NCI-H2107 (cell line): ENCODE results near the gene TIGD6.
"Not testable (repeated sequence)": the region's sequence is repeated elsewhere in the genome, so short reads cannot be mapped to it uniquely, and the experiment has no call there.

Experiments
- DNase-seq: peaks from one replicate; lab custom pipeline; 2025; lab: John Stamatoyannopoulos, UW

Gene TIGD6

DNA sequence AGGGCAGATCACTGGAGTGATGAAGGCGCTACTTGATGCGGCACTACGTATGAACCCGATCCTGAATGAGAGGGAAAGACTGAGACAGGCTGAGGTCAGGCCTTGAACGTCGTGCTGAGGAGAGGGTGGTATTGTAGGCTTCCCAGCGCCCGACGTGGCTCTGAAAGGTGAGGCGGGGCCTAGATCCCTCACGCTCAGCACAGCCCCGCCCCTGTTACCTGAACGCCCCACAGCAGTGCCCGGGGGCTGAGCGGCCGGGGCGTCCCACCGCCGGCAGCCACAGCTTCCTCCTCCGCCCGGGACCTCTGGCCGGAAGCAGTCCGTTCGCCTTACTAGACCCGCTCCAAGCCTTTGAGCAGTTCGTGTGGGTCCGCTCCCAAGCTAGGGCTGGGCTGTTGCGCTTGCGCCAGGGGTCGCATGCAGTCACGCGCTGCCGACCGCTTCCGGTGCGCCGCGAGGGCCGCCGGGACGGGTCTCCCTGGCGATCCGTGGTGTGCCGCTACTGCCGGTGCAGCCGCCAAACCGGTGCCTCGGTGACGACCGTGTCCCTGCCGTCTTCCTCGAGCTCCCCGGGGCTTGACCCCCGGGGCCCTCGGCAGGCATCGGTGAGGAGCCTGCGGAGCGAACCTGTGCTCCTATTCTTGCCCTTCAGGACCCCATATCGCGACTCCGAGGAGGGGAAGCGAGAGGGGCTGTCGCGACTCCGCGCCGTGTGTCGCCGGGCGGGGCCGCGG, at the start of gene TIGD6, which contains the start of gene HMGXB3:
Gene TIGD6 (minus strand): TSS at position 399 of the 734 bp plus-strand sequence. CDS start 4,306 bp downstream, outside the sequence.
Gene HMGXB3 (plus strand): TSS at position 484 of the 734 bp plus-strand sequence. CDS start 4,114 bp downstream, outside the sequence.
- DNase-seq, result peak; percentile 44

DNA sequence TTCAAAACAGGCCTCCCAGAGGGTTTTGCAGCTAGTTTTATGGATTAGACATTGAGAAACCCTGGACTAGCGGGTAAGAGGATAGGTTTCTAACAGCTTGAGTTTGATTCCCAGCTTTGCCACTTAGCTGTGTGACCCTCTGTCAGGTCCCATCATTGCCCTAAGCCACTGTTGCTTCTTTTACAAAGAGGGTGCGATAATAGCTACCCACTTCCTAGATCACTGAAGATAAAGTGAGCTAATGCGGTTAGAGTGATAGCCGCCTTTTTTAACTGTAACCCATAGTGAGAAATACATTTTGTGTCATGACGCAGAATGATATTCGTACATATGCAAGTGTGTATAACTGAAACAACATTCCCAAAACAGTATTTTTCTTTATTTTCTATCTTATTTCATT, 45.6 kb upstream of the TIGD6 start:
- DNase-seq, result no peak

DNA sequence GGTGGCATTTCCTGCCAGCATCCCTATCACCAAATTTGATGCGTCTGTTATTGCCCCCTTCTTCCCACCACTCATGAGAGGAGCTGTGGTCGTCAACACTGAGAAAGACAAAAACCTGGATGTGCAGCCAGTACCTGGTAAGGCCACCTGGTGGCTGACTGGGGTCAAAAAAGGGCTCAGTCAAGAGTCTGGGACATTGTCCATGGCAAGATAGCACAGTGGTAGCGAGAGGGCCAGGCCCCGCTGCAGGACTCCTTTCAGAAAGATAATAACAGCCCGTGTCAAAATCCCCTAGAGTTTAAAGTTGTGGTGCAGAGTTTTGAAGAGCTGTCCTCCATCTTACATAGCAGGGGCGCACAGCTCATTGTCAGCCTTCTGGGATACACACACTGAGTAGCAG, 45.1 kb upstream of the TIGD6 start:
- no peak for DNase-seq

DNA sequence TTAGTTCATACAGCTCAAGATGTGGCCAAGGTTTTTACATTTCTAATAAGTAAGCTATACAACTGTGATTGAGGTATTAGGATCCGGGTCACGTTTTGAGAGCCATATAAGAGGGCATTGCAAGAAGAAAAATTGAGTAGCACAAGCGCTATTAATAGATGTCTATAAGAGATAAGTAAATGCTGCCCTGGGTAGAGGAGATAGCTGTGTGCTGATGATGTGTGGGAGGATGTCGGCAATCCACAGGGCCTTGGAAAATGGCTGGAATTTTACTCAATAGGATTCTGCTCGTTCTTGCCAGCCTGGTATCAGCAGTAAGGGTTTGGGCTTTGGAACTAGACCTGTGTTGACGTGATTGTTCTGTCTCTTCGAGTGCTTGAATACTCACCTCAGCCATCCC, 44.3 kb upstream of the TIGD6 start:
- no peak for DNase-seq

DNA sequence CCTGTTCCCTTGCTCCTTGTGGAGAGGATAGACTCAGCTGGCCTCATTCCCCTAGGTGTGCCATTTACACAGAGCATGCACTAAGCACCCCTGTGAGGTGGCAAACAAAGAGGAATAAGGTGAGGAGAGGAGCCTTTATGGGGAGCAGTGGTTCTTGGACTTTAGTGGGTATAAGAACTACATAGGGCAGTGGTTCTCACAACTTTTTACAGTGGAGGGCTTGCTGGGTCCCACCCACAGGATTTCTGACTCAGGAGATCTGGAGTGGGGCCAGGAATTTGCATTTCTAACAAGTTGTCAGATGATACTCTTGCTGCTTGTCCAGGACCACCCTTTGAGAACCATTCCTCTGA, 43.9 kb upstream of the TIGD6 start:
- no peak for DNase-seq

DNA sequence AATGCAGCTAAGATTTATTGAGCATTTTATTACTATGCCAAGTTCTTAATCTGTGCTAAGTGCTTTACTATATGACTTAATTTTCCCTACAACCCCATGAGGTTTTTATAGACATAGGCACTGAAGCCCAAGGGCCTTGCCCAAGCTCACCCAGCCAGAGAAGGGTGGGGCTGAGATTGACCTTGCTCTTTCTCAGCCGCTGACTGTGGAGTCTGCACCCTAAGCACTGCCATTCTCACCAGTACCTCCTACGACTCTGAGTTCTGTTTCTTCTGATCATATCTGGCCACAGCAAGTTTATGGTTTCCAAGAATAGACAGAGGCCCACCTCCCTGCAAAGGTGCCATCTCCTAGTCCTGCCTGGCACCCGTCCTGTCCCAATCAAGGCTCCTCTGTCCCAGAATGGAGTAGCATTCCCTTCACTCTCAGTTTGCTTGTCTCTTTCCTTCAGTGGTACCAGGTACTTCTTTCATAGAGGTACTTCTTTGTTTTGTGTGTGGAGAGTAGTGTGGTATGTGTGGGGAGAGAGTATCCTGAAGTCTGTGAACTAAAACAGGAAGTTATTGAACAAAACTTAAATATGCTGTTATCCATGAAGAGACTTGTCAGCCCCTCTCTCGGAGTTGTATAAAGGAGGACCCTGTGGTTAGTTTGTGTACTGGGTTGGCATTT, 43.3 kb upstream of the TIGD6 start:
- DNase-seq, result no peak

DNA sequence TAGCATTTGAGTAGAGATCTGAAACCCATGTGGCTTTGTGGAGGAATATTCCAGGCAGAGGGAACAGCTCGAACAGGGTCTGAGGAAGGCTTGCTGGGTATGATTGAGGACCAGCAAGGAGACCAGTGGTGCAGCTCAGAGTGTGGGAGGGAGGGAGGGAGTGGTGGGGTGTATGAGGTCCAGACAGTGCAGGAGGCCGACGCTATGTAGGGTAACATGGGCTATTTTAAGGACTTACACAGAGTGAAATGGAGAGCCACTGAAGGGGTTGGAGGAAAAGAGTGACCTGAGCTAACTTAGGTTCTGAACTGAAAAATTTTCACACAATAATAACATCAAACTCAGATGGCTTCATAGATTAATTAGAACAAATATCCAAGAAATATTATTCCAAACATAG, 42.0 kb upstream of the TIGD6 start:
- no peak for DNase-seq

DNA sequence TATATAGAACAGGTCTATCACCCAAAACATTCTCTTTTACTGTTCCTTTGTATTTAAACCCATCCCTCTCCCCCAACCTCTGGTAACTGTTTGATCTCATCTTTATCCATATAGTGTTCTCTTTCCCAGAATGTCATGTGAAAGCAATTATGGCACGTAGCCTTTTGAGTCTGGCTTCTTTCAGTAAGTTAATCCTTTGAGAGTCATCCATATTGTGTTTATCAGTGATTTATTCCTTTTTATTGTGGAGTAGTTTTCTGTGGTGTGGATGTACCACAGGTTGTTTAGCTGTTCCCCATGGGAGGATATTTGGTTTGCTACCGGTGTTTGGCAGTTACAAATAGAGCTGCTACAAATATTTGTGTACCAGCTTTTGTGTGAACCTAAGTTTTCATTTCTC, 38.1 kb upstream of the TIGD6 start:
- no peak for DNase-seq

DNA sequence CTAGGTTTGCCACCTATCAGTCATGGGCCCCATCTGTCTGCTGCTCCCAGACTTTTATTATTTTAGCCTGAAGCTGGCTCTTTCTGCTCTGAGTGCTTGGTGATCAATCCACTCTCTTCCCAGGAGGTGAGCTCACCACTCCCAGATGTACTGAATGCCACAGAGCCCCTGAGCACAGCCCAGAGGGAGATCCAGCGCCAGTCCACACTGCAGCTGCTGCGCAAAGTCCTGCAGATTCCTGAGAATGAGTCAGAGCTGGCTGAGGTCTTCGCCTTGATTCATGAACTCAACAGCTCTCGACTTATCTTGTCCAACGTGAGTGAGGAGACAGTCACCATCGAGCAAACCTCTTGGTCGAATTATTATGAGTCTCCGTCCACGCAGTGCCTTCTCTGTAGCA, 36.1 kb upstream of the TIGD6 start:
- DNase-seq, result no peak

DNA sequence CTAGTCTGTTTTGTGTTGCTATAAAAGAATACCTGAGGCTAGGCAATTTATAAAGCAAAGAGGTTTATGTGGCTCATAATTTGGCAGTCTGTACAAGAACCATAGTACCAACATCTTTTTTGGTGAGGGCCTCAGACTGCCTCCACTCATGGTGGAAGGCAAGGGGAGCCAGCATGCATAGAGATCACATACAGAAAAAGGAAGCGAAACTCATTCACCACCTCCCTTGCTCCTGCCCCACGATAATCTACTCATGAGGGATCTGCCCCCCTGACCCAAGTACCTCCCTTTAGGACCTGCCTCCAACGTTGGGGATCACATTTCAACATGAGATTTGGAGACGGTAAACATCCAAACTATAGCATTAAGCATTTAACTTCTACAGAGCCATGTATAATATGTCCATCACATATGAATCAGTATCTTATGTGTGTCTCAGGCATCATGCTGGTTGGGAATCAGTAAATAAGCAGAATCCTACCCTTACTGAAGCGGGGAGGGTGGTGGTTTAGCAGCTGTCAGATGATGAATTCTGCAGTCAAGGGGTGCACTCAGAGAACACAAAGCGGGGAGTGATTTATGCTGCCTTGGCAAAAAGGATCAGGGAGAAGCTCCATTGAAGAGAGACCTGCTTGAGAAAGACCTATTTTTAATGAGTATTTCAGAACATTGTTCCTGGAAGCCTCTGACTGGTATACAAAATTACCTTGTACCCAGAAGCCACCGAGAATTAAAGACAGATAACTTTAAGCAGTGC, 34.9 kb upstream of the TIGD6 start:
- no peak for DNase-seq

DNA sequence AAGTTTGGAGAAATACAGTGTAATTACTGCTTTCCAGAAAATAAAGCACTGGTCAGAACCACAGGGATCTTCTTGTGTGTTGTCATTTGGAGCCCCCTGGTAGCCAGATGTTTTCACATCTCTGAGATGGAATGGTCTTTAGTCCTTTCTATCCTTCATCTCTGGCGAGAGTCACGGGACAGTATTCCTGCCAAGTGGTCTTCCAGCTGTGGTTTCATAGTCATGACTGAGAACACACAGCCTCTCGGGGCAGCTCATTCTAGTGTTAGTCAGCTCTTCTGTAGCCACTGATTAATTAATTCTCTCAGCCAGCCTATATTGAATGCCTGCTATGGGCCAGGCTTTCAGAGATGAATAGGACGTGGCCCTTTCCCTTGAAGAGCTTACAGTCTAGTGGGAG, 34.2 kb upstream of the TIGD6 start:
- no peak for DNase-seq

DNA sequence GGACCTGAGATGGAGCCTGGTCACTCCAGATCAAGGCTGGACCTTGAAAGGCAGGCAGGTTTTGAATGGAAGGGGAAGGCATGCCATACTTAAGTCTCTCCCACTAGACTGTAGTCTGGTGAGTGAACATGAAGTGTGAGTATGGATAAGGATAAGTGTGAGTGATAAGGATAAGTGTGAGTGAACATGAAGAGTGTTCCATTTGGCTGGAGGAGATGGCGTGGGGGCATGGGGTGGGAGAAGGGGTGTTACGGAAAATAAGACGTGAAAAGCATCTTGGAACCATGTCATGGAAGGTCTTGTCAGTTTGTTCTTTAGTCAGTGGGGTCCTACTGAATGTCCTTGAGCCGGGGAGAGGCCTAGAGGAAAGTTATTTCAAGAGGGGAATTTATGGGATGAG, 32.9 kb upstream of the TIGD6 start:
- DNase-seq, result no peak

DNA sequence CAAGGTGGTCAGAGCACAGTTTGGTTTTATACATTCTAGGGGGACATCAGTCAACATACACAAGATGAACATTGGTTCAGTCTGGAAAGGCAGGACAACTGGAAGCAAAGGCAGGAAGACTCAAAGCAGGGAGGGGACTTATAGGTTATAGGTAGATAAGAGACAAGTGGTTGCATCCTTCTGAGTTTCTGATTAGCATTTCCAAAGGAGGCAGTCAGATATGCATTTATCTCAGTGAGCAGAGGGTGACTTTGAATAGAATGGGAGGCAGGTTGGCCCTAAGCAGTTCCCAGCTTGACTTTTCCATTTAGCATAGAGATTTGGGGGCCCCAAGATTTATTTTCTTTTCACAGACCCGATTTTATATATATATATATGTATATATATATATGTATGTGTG, 27.6 kb upstream of the TIGD6 start:
- not testable (repeated sequence) for DNase-seq

DNA sequence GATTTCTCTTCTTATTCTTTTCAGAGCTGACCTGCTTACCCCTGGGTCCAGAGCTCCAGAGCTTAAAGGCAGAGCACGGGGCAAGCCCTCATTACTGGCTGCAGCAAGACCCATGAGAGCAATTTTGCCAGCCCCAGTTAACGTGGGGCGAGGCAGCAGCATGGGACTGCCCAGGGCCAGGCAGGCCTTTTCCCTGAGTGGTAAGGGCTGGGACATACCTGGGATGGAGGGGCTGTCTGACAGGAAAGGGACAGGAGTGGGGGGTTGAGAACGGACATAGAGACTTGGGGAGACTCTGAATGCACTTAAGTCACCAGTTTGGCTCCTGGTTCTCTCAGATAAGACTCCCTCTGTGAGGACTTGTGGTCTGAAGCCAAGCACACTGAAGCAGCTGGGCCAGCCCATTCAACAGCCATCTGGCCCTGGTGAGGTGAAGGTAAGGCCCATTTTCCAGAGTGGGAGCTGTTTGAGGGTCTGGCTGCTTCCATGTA, 26.3 kb upstream of the TIGD6 start:
- no peak for DNase-seq

DNA sequence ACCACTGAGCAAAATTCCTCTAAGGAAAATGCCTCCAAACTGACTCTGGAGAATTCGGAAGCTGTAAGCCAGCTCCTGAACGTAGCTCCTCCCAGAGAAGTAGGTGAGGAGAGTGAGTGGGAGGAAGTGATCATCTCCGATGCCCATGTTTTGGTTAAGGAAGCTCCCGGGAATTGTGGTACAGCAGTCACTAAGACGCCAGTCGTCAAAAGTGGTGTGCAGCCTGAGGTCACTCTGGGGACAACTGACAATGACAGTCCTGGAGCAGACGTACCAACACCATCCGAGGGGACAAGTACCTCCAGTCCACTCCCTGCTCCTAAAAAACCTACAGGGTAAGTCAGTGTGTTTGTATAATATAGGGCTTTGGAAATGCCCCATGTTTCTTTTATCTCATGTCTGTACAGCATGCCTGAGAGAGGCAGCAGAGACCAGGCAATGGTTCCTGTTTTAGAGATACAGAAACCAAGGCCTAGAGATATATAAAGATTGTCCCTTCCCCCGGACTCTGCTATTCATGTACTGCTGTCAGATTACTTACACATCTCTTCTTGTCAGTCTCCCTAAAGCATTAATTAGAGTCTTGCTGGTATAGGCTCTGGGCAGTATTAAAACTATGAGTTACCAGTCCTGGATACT, 24.0 kb upstream of the TIGD6 start:
- no peak for DNase-seq

DNA sequence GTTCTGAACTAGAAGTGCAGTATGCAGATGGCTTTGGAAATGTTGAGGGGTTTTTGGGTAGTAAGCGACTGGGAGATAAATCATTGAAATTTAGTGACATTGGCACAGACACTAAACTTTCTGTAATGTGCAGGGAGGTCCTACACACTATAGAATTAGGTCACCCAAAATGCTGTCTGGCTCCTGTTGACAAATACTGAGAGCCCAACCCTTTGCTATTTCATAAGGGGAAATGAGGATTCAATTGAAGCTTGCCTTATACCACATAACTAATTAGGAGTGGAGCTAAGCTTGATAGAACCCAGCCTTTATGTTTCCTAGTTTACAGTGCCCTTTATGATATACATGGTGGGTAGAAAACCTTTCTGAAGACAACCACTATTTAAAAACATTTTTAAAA, 22.7 kb upstream of the TIGD6 start:
- DNase-seq, result no peak

DNA sequence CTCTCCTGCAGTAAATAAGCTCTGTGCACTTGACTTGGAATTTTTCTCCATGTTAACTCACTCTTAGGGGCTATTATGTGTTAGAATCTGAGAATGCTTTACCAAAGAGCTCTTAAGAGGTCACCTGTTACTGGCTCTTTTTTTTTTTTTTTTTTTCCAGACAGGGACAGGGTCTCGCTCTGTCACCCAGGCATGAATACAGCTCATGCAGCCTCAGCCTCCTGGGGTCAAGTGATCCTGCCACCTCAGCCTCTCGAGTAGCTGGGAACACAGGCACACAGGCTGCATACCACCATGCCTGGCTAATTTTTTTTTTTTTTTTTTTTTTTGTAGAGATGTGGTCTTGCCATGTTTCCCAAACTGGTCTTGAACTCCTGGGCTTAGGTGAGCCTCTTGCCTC, 22.2 kb upstream of the TIGD6 start:
- DNase-seq, result no peak

DNA sequence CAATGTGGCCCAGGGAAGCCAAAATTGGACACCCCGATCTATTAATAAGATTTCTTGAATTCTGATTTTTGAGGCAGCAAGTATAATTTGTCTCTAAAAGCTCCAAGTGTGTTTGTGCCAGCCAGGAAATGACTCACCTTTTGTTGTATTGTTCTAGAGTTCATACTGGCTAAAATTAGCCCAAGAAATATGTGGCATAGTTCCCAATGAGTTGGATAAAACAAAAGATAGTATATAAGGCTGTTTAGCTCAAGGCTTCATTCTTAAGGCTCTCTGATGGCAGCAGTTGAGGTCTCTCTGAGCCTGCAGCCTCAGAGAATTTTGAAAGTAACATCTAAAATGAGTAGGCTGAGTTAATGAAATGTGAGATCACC, 21.7 kb upstream of the TIGD6 start:
- no peak for DNase-seq

DNA sequence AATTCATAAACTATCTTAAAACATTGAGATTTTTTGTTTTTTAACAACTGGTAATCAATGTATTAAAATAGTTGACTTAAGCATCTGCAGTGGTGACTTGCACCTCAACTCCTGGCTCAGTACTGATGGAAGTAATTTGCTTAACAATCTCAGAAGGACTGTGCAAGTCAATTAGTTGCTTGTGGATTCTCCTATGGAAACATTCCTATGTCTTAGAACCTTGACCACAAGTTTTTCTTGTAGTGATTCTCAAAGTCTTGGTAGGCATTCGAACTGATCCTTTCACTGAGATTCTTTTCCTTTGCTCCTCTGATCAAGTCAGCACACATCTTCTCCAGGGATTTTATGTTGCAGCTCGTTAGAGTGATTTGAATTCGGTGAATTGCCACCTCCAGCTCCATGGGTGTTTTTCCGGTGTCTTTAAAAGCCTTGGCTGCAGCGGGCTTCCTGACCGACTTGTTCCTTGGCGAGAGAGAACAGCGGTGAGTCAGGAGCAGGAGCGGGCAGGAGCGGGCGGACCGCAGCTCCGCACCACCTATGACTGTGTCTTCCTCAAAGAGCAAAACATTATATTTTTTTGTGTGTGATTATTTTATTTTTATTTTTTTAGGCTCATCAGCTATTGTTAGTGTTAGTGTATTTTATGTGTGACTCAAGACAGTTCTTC, 21.2 kb upstream of the TIGD6 start:
- no peak for DNase-seq

DNA sequence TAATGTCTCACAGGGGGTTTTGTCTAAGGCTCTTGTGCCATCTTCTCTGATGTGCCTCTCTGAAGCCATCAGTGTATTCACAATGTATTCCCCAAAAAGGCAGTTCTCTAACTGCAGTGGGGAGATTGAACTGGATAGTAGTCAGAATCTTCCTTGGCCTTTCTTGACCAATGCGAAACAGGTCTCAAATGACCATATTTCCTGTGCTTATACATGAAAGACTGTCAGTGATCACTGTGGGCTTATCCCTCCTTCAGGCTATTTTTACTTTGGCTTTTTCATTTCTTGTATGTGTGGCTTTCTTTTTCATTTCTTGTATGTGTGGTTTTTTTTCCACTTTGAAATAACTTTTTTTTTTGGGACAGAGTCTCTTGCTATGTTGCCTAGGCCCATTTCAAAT, 19.8 kb upstream of the TIGD6 start:
- no peak for DNase-seq

DNA sequence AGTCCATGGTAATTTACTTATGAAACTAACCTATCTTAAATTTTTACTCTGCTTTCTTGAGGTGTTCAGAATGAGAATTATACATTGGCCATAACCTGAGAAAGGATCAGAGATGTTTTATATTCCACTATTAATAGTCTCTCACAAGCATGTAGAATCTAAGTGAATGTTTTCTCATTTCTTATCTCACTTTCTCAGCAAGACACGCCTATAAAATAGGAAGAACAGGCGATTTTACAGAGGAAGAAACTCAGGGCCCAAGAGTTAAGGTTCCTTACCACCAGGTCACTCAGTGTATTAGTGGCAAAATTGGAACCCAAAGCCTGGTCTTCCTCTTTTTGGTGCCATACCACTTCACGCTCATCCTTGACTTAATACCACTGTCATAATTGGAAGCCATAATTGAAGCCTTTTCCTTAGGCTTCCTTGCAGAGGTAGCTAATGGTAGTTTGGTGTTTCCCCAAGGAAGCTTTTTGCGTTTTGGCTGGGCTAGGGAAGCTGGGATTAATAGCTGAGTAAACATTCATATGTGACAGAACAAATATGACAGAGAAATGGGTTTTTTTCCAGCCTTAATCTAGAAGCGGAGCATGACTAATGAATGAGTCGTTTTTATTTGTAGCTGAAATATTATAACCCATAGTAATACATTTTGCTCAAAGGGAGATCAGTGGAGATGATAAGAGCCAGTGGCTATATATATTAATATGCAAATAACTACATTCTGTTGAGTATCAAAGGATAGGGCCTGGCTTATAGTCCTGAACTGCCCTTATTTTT, 17.0 kb upstream of the TIGD6 start:
- DNase-seq, result no peak
